OCI-LY1 (cell line): ENCODE results near the gene CEP164.

Source experiments
- H2AFZ ChIP-seq: fragments of 200-600 bp; sonication (generic), shearing (Covaris generic); 2 replicates; pipeline ENCODE4 v1.6.0; 2014; ENCODE audit warnings: antibody characterized with exemption, mild to moderate bottlenecking, low read length
- H3F3A ChIP-seq: fragments of 200-600 bp; sonication (generic), shearing (Covaris generic); 2 replicates; pipeline ENCODE4 v1.6.0; 2014; ENCODE audit warnings: mild to moderate bottlenecking, antibody characterized with exemption, low read length, moderate library complexity; ENCODE audit not compliant: insufficient read depth
- H3K27ac ChIP-seq: fragments of 200-600 bp; sonication (generic); 2 replicates; pipeline ENCODE4 v1.5.1; 2014; ENCODE audit warnings: low read length, mixed run types, mild to moderate bottlenecking, low read depth; ENCODE audit not compliant: poor library complexity, severe bottlenecking
- H3K27me3 ChIP-seq: fragments of 200-600 bp; sonication (generic); 2 replicates; pipeline ENCODE4 v1.6.0; 2014; ENCODE audit warnings: antibody characterized with exemption, mild to moderate bottlenecking, low read length, moderate library complexity; ENCODE audit not compliant: insufficient read depth
- H3K36me3 ChIP-seq: fragments of 200-600 bp; sonication (generic); 2 replicates; pipeline ENCODE4 v1.6.1; 2014; ENCODE audit warnings: mild to moderate bottlenecking, antibody characterized with exemption, low read length, moderate library complexity, mixed read lengths; ENCODE audit not compliant: insufficient read depth
- H3K4me1 ChIP-seq: fragments of 200-600 bp; sonication (generic); 2 replicates; pipeline ENCODE4 v1.5.1; 2014; ENCODE audit warnings: mild to moderate bottlenecking, low read length, moderate library complexity; ENCODE audit not compliant: insufficient read depth, severe bottlenecking
- H3K4me2 ChIP-seq: fragments of 200-600 bp; sonication (generic), shearing (Covaris generic); 2 replicates; pipeline ENCODE4 v1.6.1; 2014; ENCODE audit warnings: low read length
- H3K4me3 ChIP-seq: fragments of 200-600 bp; sonication (generic); 2 replicates; pipeline ENCODE4 v1.5.1; 2014; ENCODE audit warnings: low read length, low read depth, mild to moderate bottlenecking, mixed read lengths; ENCODE audit not compliant: poor library complexity, severe bottlenecking
- H3K79me2 ChIP-seq: fragments of 200-600 bp; shearing (Covaris generic); 2 replicates; pipeline ENCODE4 v1.6.1; 2016; ENCODE audit warnings: mixed run types, low read length, mixed read lengths; ENCODE audit not compliant: insufficient read depth
- H3K9ac ChIP-seq: fragments of 200-600 bp; sonication (generic), shearing (Covaris generic); 2 replicates; pipeline ENCODE4 v1.6.1; 2014; ENCODE audit warnings: mild to moderate bottlenecking, low read length, mixed read lengths
- H3K9me2 ChIP-seq: fragments of 200-600 bp; sonication (generic), shearing (Covaris generic); 2 replicates; pipeline ENCODE4 v1.6.1; 2014; ENCODE audit warnings: low read depth, mild to moderate bottlenecking, low read length, mixed read lengths
- H3K9me3 ChIP-seq: fragments of 200-600 bp; shearing (Covaris generic); 2 replicates; pipeline ENCODE4 v1.6.1; 2014; ENCODE audit warnings: low read length, mixed read lengths
- H4K20me1 ChIP-seq: fragments of 200-600 bp; sonication (generic), shearing (Covaris generic); 2 replicates; pipeline ENCODE4 v1.6.0; 2016; ENCODE audit warnings: mild to moderate bottlenecking, low read length; ENCODE audit not compliant: insufficient read depth
- EZH2 ChIP-seq: fragments of 200-600 bp; sonication (generic), shearing (Covaris generic); IDR thresholded peaks from 2 replicates; pipeline ENCODE4 v1.8.0; 2017; ENCODE audit warnings: borderline replicate concordance, mixed run types, mild to moderate bottlenecking, antibody characterized with exemption, low read length, moderate library complexity, mixed read lengths
- TF ChIP-seq, protein P1 (sequence below): fragments of 200-600 bp; sonication (generic), shearing (Covaris generic); IDR thresholded peaks from 2 replicates; pipeline ENCODE4 v1.5.1; 2017; ENCODE audit warnings: mild to moderate bottlenecking, antibody characterized with exemption, low read length, moderate library complexity, mixed read lengths

The CEP164 gene

DNA sequence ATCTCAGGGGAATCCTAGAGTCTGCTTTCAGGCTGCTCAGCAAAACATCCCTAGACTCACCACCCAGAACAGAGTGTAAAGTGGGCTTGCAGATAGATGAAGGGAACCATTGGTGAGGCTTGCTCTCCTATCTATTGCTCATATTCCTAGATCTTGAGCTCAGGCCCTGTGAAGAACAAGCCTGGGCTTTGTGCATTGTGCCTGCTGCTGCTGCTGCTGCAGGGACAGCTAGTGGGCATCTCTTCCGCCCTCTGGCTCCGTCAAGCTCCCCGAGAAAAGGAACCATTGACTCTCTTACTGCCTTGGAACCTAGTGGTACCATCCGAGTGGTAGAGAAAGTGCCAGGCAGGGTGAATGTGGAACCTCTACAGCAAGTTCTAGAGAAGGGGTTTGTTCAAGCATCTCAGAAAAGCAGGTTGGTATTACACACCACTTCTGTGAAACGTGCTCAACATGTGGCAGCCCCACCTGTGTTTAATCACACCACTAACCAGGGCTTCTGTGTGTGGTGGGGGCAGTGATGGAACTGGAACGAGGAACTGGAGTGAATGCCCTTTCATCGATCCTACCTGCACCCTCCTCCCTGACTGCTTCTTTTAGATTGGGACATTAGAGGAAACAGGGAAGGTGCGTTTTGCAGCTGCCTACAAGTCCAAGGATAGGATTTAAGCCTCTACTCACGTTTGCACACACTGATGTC lies 32.1 kb upstream of the CEP164 start:
- H3K9me3 ChIP-seq: no peaks in the 10 kb centered on the region
- H3K9ac ChIP-seq: no peak overlapping the region
- H3K36me3 ChIP-seq: no peaks in the 10 kb centered on the region
- no peaks in the 10 kb centered on the region for H3K27me3 ChIP-seq
- no peak overlapping the region for H3K4me2 ChIP-seq
- H3K27ac ChIP-seq: no peak overlapping the region
- H2AFZ ChIP-seq: no peak overlapping the region
- H4K20me1 ChIP-seq: no peaks in the 10 kb centered on the region
- no peaks in the 10 kb centered on the region for H3F3A ChIP-seq
- no peaks in the 10 kb centered on the region for H3K9me2 ChIP-seq
- no peak overlapping the region for H3K4me3 ChIP-seq
- H3K4me1 ChIP-seq: no peaks in the 10 kb centered on the region
- no peak for TF ChIP-seq EZH2
- TF ChIP-seq, protein P1, sequence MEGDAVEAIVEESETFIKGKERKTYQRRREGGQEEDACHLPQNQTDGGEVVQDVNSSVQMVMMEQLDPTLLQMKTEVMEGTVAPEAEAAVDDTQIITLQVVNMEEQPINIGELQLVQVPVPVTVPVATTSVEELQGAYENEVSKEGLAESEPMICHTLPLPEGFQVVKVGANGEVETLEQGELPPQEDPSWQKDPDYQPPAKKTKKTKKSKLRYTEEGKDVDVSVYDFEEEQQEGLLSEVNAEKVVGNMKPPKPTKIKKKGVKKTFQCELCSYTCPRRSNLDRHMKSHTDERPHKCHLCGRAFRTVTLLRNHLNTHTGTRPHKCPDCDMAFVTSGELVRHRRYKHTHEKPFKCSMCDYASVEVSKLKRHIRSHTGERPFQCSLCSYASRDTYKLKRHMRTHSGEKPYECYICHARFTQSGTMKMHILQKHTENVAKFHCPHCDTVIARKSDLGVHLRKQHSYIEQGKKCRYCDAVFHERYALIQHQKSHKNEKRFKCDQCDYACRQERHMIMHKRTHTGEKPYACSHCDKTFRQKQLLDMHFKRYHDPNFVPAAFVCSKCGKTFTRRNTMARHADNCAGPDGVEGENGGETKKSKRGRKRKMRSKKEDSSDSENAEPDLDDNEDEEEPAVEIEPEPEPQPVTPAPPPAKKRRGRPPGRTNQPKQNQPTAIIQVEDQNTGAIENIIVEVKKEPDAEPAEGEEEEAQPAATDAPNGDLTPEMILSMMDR: no peak
- no peaks in the 10 kb centered on the region for H3K79me2 ChIP-seq

DNA sequence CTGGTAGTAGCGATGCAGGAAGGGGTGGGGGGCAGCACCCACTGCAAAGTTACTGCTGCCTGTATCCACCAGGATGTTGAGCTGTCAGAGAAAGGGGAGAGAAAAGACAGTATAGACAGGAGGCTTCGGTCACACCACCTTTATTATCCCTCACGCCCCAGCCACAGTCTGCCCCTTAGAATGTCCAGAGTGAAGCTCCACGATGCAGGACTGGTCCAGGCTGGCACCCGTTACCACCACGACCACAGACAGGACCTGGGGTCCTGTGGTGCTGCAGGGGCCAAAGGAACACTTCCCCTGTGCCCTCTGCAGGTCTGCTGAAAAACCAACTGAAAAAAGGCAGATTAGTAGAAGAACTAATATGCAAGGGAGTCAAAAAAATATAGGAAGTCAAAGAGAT lies 30.8 kb upstream of the CEP164 start:
- no peak overlapping the region for H3K4me2 ChIP-seq
- no peaks in the 10 kb centered on the region for H3K9me3 ChIP-seq
- H3K9ac ChIP-seq: no peak overlapping the region
- H3K27ac ChIP-seq: no peak overlapping the region
- H3K4me3 ChIP-seq: no peak overlapping the region
- H3K27me3 ChIP-seq: no peaks in the 10 kb centered on the region
- no peak for TF ChIP-seq EZH2
- TF ChIP-seq, protein P1: no peak
- no peaks in the 10 kb centered on the region for H4K20me1 ChIP-seq
- no peaks in the 10 kb centered on the region for H3K9me2 ChIP-seq
- H3K36me3 ChIP-seq: no peaks in the 10 kb centered on the region
- H2AFZ ChIP-seq: no peak overlapping the region
- H3K79me2 ChIP-seq: no peaks in the 10 kb centered on the region
- H3F3A ChIP-seq: no peaks in the 10 kb centered on the region
- no peaks in the 10 kb centered on the region for H3K4me1 ChIP-seq

DNA sequence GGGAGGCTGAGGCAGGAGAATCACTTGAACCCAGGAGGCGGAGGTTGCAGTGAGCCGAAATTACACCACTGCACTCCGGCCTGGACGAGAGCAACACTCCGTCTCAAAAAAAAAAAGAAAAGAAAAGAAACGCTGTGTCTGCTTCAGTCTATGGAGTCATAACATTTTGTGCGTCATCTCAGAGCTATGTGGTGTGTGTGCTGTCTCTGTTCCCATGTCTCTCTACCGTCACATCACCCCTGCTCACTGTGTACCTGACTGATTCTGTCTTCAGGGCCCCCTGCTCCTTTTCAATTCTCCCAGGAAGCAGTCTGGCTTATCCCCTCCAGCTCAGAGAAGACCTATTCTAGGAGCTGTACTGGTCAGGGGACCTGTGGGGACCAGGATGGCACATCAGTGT lies 29.5 kb upstream of the CEP164 start:
- H3K4me3 ChIP-seq: no peak overlapping the region
- H3K27me3 ChIP-seq: no peaks in the 10 kb centered on the region
- no peak overlapping the region for H3K9ac ChIP-seq
- no peaks in the 10 kb centered on the region for H3K9me2 ChIP-seq
- TF ChIP-seq, protein P1: no peak
- no peak for TF ChIP-seq EZH2
- H3K79me2 ChIP-seq: no peaks in the 10 kb centered on the region
- no peaks in the 10 kb centered on the region for H3K4me1 ChIP-seq
- no peak overlapping the region for H2AFZ ChIP-seq
- H3K36me3 ChIP-seq: no peaks in the 10 kb centered on the region
- H3K9me3 ChIP-seq: no peaks in the 10 kb centered on the region
- H3K27ac ChIP-seq: no peak overlapping the region
- no peaks in the 10 kb centered on the region for H3F3A ChIP-seq
- H4K20me1 ChIP-seq: no peaks in the 10 kb centered on the region
- no peak overlapping the region for H3K4me2 ChIP-seq
